HG02981 (cell line): ENCODE measurements around the gene RNF126.

ENCODE experiments used
- ATAC-seq: cut with Tn5 transposase; IDR thresholded peaks from one replicate; pipeline ENCODE4 v1.9.1; 2021; ENCODE audit warnings: mild to moderate bottlenecking, moderate library complexity; ENCODE audit not compliant: unreplicated experiment

The RNF126 gene

GRCh38 chr19:664913-665443 lies 2.0 kb upstream of the RNF126 start:
- ATAC-seq = no peak

GRCh38 chr19:663682-664117 lies 686 bp upstream of the RNF126 start:
- ATAC-seq = no peak

- peak; percentile 5 for ATAC-seq
These were observed 630 bp downstream of the RNF126 start for GRCh38 chr19:662207-662961.

GRCh38 chr19:661427-662196 lies 1.4 kb downstream of the RNF126 start:
- no peak for ATAC-seq

GRCh38 chr19:660793-661426 lies 2.1 kb downstream of the RNF126 start:
- ATAC-seq = no peak

GRCh38 chr19:658916-659839 lies 3.8 kb downstream of the RNF126 start:
- no peak for ATAC-seq

- no peak for ATAC-seq
These were observed 4.8 kb downstream of the RNF126 start for GRCh38 chr19:658059-658839.

GRCh38 chr19:657611-658010 lies 5.4 kb downstream of the RNF126 start:
- no peak for ATAC-seq

GRCh38 chr19:656751-657559 lies 6.1 kb downstream of the RNF126 start:
- no peak for ATAC-seq

- ATAC-seq = no peak
These were observed 7.3 kb downstream of the RNF126 start for GRCh38 chr19:655691-656090.

GRCh38 chr19:653425-653824 lies 9.6 kb downstream of the RNF126 start:
- ATAC-seq = no peak

GRCh38 chr19:652467-653389 lies 10.3 kb downstream of the RNF126 start:
- ATAC-seq = no peak

GRCh38 chr19:651991-652390 lies 11.0 kb downstream of the RNF126 start:
- no peak for ATAC-seq

GRCh38 chr19:651114-651818 lies 11.7 kb downstream of the RNF126 start:
- ATAC-seq = no peak

GRCh38 chr19:650121-650520 lies 12.9 kb downstream of the RNF126 start:
- ATAC-seq = no peak

GRCh38 chr19:648904-649801 lies 13.9 kb downstream of the RNF126 start:
- no peak for ATAC-seq
